Suprapubic skin (tissue), 4 donors: ENCODE data around the gene FBXL20. TPM values are rescaled to one million over a fixed set of nuclear protein-coding genes. Genes with fewer than 3 reads are reported as not detected.

ENCODE experiments used
- DNase-seq, 2 donors: peaks; one replicate each; pipeline ENCODE4 v3.0.0-alpha.2; 2019; ENCODE audit warnings: low spot score in 2 of 2
- H3K27ac ChIP-seq: fragments of 200-600 bp; sonication (generic); one replicate; pipeline ENCODE4 v1.5.1; 2019
- H3K27me3 ChIP-seq: fragments of 200-600 bp; sonication (generic); one replicate; pipeline ENCODE4 v1.5.1; 2019
- H3K36me3 ChIP-seq: fragments of 200-600 bp; sonication (generic); one replicate; pipeline ENCODE4 v1.5.1; 2019
- H3K4me1 ChIP-seq: fragments of 200-600 bp; sonication (generic); one replicate; pipeline ENCODE4 v1.5.1; 2019
- H3K4me3 ChIP-seq: fragments of 200-600 bp; sonication (generic); one replicate; pipeline ENCODE4 v1.5.1; 2019; ENCODE audit warnings: mild to moderate bottlenecking
- H3K9me3 ChIP-seq: fragments of 200-600 bp; sonication (generic); one replicate; pipeline ENCODE4 v1.5.1; 2019
- CTCF ChIP-seq, 2 donors: fragments of 200-600 bp in 1 of 2; fragments of 450-650 bp in 1 of 2; sonication (generic) in 1 of 2; IDR thresholded peaks; one replicate each; pipeline ENCODE4 v1.5.1; 2016 to 2019; ENCODE audit warnings: antibody characterized with exemption in 2 of 2, mild to moderate bottlenecking in 1 of 2, moderate library complexity in 1 of 2
- EP300 ChIP-seq: sonication (generic); formaldehyde crosslinking; IDR thresholded peaks from one replicate; pipeline ENCODE4 v1.6.1; 2017; ENCODE audit warnings: antibody characterized with exemption
- POLR2A ChIP-seq, 2 donors: fragments of 450-650 bp; IDR thresholded peaks; one replicate each; pipeline ENCODE4 v1.6.1; 2017; ENCODE audit warnings: antibody characterized with exemption in 2 of 2, mild to moderate bottlenecking in 2 of 2, moderate library complexity in 2 of 2
- POLR2AphosphoS5 ChIP-seq, 3 donors: sonication (generic); formaldehyde crosslinking; IDR thresholded peaks; one replicate each; pipeline ENCODE4 v1.6.1; 2017; ENCODE audit warnings: antibody characterized with exemption in 3 of 3
- WGBS: methylation state at CpG from one replicate; pipeline ENCODE4 v1.1.5; 2018; 5-methylcytosine and 5-hydroxymethylcytosine counted together
- total RNA-seq, 4 donors: library from RNA; depleted of rRNA; stranded (reverse); fragments of >200 nt; gene quantifications; one replicate each; pipeline ENCODE4 v1.1.0, GENCODE V29; 2016

Gene FBXL20
- total RNA-seq, 4 donors from 2014 or later, result 21.0 to 40.7 (median 26.4) TPM

- Histone ChIP-seq H3K36me3 (no peaks in the 10 kb centered on the region), H3K4me3 (no peak overlapping the region), H3K4me1 (peaks cover 11% of the 10 kb centered on the region), H3K9me3 (no peaks in the 10 kb centered on the region), H3K27me3 (peaks cover under 1% of the 10 kb centered on the region), H3K27ac (no peak overlapping the region)
- peak; percentile 93 to 95 for DNase-seq
- 28% methylated on average over 6 of the region's 6 CpGs for whole genome bisulfite sequencing
- TF ChIP-seq CTCF (IDR thresholded peaks at IDR 0.05) (peak; percentile 87 to 92), EP300 (no peak), POLR2A (IDR thresholded peaks at IDR 0.05) (no peak)
These were observed 156.5 kb downstream of the FBXL20 start for GRCh38 chr17:39244600-39245570.

DNA sequence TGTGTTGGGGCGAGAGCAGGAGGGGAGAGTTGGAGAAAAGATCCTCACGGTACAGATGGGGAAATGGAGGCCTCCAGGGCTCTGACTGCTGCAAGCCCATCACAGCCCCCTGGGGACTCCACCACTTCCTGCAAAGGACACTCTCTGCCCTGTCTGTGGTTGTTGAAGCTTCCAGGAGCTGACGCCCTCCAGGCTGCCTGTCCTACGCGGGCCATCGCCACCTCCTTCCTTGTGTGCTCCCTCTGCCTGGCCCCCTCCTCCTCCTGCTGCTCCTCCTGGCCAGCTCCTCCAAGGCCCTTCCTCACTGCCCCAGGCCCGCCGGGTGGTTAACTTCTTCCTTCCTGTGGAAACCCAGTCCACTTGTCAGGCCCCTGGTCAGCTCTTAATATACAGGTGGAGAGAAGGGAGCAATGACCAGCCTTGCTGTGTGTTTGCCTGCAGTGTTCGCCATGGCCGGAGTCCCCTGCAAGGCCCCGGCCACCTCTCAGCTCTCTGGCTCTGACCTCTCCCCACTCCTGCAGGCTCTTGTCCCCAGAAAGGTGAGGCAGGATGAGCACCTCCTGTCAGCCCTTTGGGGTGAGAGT lies 157.3 kb downstream of the FBXL20 start:
- no peaks in the 10 kb centered on the region for H3K9me3 ChIP-seq
- no peak for DNase-seq
- H3K4me3 ChIP-seq, result no peak overlapping the region
- WGBS, result 54% methylated on average over 5 of the region's 11 CpGs
- H3K27ac ChIP-seq, result no peak overlapping the region
- no peaks in the 10 kb centered on the region for H3K36me3 ChIP-seq
- H3K27me3 ChIP-seq, result peaks cover 6% of the 10 kb centered on the region
- H3K4me1 ChIP-seq, result peaks cover 15% of the 10 kb centered on the region
- TF ChIP-seq POLR2A (IDR thresholded peaks at IDR 0.05) (no peak), EP300 (no peak), CTCF (IDR thresholded peaks at IDR 0.05) (no peak), POLR2AphosphoS5 (IDR thresholded peaks at IDR 0.05) (no peak)

DNA sequence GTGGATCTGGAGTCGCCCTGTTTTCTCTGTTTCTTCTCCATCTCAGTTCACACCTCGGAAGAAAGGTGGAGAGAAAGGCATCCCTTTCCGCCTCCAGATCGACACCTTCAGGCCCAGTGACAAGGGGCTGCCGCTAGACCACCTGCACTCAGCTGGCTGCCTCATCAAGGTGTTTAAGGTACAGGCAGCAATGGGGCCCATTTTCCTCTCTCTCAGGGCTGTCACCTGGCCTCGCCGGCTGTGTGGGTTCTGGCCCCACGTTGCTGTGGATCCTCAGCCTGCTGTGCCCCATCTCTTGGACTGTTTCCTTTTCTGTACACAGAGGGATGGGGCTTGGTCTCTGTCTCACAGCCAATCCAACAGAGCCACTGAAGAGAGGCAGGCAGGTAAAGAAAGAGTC lies 158.3 kb downstream of the FBXL20 start:
- Histone ChIP-seq H3K4me1 (peaks cover 15% of the 10 kb centered on the region), H3K9me3 (no peaks in the 10 kb centered on the region), H3K27me3 (peaks cover 10% of the 10 kb centered on the region), H3K4me3 (no peak overlapping the region), H3K36me3 (no peaks in the 10 kb centered on the region), H3K27ac (no peak overlapping the region)
- 77% methylated on average over 8 of the region's 8 CpGs for WGBS
- TF ChIP-seq POLR2A (IDR thresholded peaks at IDR 0.05), result no peak
- TF ChIP-seq POLR2AphosphoS5 (IDR thresholded peaks at IDR 0.05), result no peak
- no peak for DNase-seq

DNA sequence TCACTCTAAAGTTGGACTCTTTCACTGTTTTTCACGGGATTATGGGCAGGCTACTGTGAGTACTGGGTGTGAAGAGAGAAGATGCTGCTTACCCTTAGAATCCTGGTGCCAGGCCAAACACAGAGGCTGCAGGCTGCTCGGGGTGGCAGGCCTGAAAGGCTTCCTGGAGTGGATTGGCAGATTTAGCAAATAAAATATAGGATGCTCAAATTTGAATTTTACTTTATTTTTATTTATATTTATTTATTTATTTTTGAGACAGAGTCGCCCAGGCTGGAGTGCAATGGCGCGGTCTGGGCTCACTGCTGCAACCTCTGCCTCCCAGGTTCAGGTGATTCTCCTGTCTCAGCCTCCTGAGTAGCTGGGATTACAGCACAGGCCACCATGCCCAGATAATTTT lies 160.8 kb downstream of the FBXL20 start:
- Histone ChIP-seq H3K36me3 (no peaks in the 10 kb centered on the region), H3K27me3 (peaks cover 11% of the 10 kb centered on the region), H3K9me3 (no peaks in the 10 kb centered on the region), H3K4me3 (no peak overlapping the region), H3K27ac (no peak overlapping the region), H3K4me1 (peaks cover 17% of the 10 kb centered on the region)
- WGBS, result 79% methylated on average over 5 of the region's 5 CpGs
- no peak for DNase-seq
- TF ChIP-seq POLR2AphosphoS5 (IDR thresholded peaks at IDR 0.05) (no peak), EP300 (no peak), POLR2A (IDR thresholded peaks at IDR 0.05) (no peak), CTCF (IDR thresholded peaks at IDR 0.05) (no peak)

DNA sequence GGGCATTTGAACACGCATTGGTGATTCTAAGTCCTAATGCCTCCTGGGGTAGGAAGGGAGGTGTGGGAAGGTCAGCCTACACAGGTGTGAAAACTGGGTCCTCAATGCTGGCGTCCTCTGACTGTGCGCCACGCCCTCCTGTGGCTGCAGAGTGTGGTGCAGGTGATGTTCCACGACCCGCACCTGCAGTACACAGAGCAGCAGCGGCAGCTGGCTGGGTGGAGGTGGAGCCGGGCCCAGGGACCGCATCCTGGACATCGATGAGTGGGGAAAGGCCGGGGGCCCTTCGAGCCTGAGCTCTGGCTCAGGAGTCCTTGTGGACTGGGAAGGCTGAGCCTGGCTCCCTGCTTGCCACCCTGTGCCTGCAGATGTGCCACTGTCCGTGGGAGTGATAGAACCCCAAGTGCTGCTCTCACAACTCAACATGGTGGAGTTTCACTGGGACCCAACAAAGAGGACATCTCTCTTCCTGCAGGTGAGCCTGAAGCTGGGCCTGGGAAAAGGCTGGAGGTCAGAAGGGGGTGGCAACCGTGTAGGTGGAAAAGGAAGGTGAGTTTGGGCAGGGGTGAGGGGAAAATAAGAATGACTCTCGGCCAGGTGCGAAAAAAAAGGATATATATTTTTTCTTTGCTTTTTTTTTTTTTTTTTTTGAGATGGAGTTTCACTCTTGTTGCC lies 161.6 kb downstream of the FBXL20 start:
- Histone ChIP-seq H3K4me3 (no peak overlapping the region), H3K9me3 (no peaks in the 10 kb centered on the region), H3K27me3 (peaks cover 14% of the 10 kb centered on the region), H3K36me3 (no peaks in the 10 kb centered on the region), H3K27ac (no peak overlapping the region), H3K4me1 (peaks cover 9% of the 10 kb centered on the region)
- WGBS, result 39% methylated on average over 9 of the region's 16 CpGs
- peak; percentile 23 to 74 for TF ChIP-seq CTCF (IDR thresholded peaks at IDR 0.05)
- TF ChIP-seq POLR2AphosphoS5 (IDR thresholded peaks at IDR 0.05), result no peak
- no peak for DNase-seq
